ENCODE data around the gene SPRR2G. TPM values are rescaled to one million over a fixed set of nuclear protein-coding genes. Genes with fewer than 3 reads are reported as not detected.
"Not testable (repeated sequence)": the region's sequence is repeated elsewhere in the genome, so short reads cannot be mapped to it uniquely, and the experiment has no call there.

The SPRR2G gene
- not detected for total RNA-seq

GRCh38 chr1:153150846-153151245 lies at the start of gene SPRR2G:
TSS of gene SPRR2G (minus strand) at chr1:153150890. CDS start at chr1:153150110, 780 bp downstream.
- Histone ChIP-seq H3K4me3 (ENCODE audit: low read length) (no peak within 1 kb of the TSS), H3K9me3 (ENCODE audit: low read depth, low read length) (no peaks in the 10 kb centered on the region), H3K27me3 (ENCODE audit: insufficient read depth, low read length) (peaks cover 19% of the 10 kb centered on the region), H3K4me1 (ENCODE audit: insufficient read depth, low read length) (no peaks in the 10 kb centered on the region)

GRCh38 chr1:153195216-153195615 lies 44.5 kb upstream of the SPRR2G start:
- no peaks in the 10 kb centered on the region for H3K9me3 ChIP-seq (ENCODE audit: low read depth, low read length)
- H3K4me3 ChIP-seq (ENCODE audit: low read length), result no peak overlapping the region
- peaks cover 5% of the 10 kb centered on the region for H3K27me3 ChIP-seq (ENCODE audit: insufficient read depth, low read length)
- H3K4me1 ChIP-seq (ENCODE audit: insufficient read depth, low read length), result no peaks in the 10 kb centered on the region

GRCh38 chr1:153194331-153195050 lies 43.8 kb upstream of the SPRR2G start:
- H3K27me3 ChIP-seq (ENCODE audit: insufficient read depth, low read length), result peaks cover 5% of the 10 kb centered on the region
- no peaks in the 10 kb centered on the region for H3K9me3 ChIP-seq (ENCODE audit: low read depth, low read length)
- no peak overlapping the region for H3K4me3 ChIP-seq (ENCODE audit: low read length)
- H3K4me1 ChIP-seq (ENCODE audit: insufficient read depth, low read length), result no peaks in the 10 kb centered on the region

- Histone ChIP-seq H3K4me3 (ENCODE audit: low read length) (no peak overlapping the region), H3K27me3 (ENCODE audit: insufficient read depth, low read length) (no peaks in the 10 kb centered on the region), H3K9me3 (ENCODE audit: low read depth, low read length) (no peaks in the 10 kb centered on the region)
These were observed 42.0 kb upstream of the SPRR2G start for GRCh38 chr1:153192697-153193096.

GRCh38 chr1:153190373-153190772 lies 39.7 kb upstream of the SPRR2G start:
- Histone ChIP-seq H3K27me3 (ENCODE audit: insufficient read depth, low read length) (no peaks in the 10 kb centered on the region), H3K9me3 (ENCODE audit: low read depth, low read length) (no peaks in the 10 kb centered on the region), H3K4me1 (ENCODE audit: insufficient read depth, low read length) (no peaks in the 10 kb centered on the region), H3K4me3 (ENCODE audit: low read length) (no peak overlapping the region)

More at GRCh38 chr1:153192697-153193096, 42.0 kb upstream of the SPRR2G start:
- no peaks in the 10 kb centered on the region for H3K4me1 ChIP-seq (ENCODE audit: insufficient read depth, low read length)

GRCh38 chr1:153188301-153188700 lies 37.6 kb upstream of the SPRR2G start:
- not testable (repeated sequence) for H3K27me3 ChIP-seq (ENCODE audit: insufficient read depth, low read length); H3K4me1 ChIP-seq (ENCODE audit: insufficient read depth, low read length); H3K9me3 ChIP-seq (ENCODE audit: low read depth, low read length); H3K4me3 ChIP-seq (ENCODE audit: low read length)

GRCh38 chr1:153180556-153180955 lies 29.9 kb upstream of the SPRR2G start:
- Histone ChIP-seq H3K4me3 (ENCODE audit: low read length) (no peak overlapping the region), H3K4me1 (ENCODE audit: insufficient read depth, low read length) (no peaks in the 10 kb centered on the region), H3K27me3 (ENCODE audit: insufficient read depth, low read length) (peaks cover 5% of the 10 kb centered on the region), H3K9me3 (ENCODE audit: low read depth, low read length) (no peaks in the 10 kb centered on the region)

- Histone ChIP-seq H3K9me3 (ENCODE audit: low read depth, low read length) (no peaks in the 10 kb centered on the region), H3K4me1 (ENCODE audit: insufficient read depth, low read length) (no peaks in the 10 kb centered on the region), H3K4me3 (ENCODE audit: low read length) (no peak overlapping the region), H3K27me3 (ENCODE audit: insufficient read depth, low read length) (peaks cover 5% of the 10 kb centered on the region)
These were observed 28.2 kb upstream of the SPRR2G start for GRCh38 chr1:153178922-153179321.

- Histone ChIP-seq H3K9me3 (ENCODE audit: low read depth, low read length) (no peaks in the 10 kb centered on the region), H3K27me3 (ENCODE audit: insufficient read depth, low read length) (peaks cover 6% of the 10 kb centered on the region), H3K4me1 (ENCODE audit: insufficient read depth, low read length) (no peaks in the 10 kb centered on the region), H3K4me3 (ENCODE audit: low read length) (no peak overlapping the region)
These were observed 23.9 kb upstream of the SPRR2G start for GRCh38 chr1:153174624-153175023.

- Histone ChIP-seq H3K9me3 (ENCODE audit: low read depth, low read length) (no peaks in the 10 kb centered on the region), H3K27me3 (ENCODE audit: insufficient read depth, low read length) (peaks cover 12% of the 10 kb centered on the region), H3K4me3 (ENCODE audit: low read length) (no peak overlapping the region), H3K4me1 (ENCODE audit: insufficient read depth, low read length) (no peaks in the 10 kb centered on the region)
These were observed 18.0 kb upstream of the SPRR2G start for GRCh38 chr1:153168686-153169085.

GRCh38 chr1:153155541-153155940 lies 4.9 kb upstream of the SPRR2G start:
- Histone ChIP-seq H3K27me3 (ENCODE audit: insufficient read depth, low read length) (peaks cover 10% of the 10 kb centered on the region), H3K9me3 (ENCODE audit: low read depth, low read length) (no peaks in the 10 kb centered on the region), H3K4me3 (ENCODE audit: low read length) (no peak overlapping the region), H3K4me1 (ENCODE audit: insufficient read depth, low read length) (no peaks in the 10 kb centered on the region)

GRCh38 chr1:153152481-153152880 lies 1.8 kb upstream of the SPRR2G start:
- Histone ChIP-seq H3K9me3 (ENCODE audit: low read depth, low read length) (no peaks in the 10 kb centered on the region), H3K27me3 (ENCODE audit: insufficient read depth, low read length) (peaks cover 10% of the 10 kb centered on the region), H3K4me3 (ENCODE audit: low read length) (no peak overlapping the region), H3K4me1 (ENCODE audit: insufficient read depth, low read length) (no peaks in the 10 kb centered on the region)

- H3K9me3 ChIP-seq (ENCODE audit: low read depth, low read length), result no peaks in the 10 kb centered on the region
- peaks cover 17% of the 10 kb centered on the region for H3K27me3 ChIP-seq (ENCODE audit: insufficient read depth, low read length)
- no peak overlapping the region for H3K4me3 ChIP-seq (ENCODE audit: low read length)
- H3K4me1 ChIP-seq (ENCODE audit: insufficient read depth, low read length), result no peaks in the 10 kb centered on the region
These were observed 9.3 kb downstream of the SPRR2G start for GRCh38 chr1:153141377-153141776.

GRCh38 chr1:153140484-153140883 lies 10.2 kb downstream of the SPRR2G start:
- H3K9me3 ChIP-seq (ENCODE audit: low read depth, low read length), result no peaks in the 10 kb centered on the region
- H3K4me3 ChIP-seq (ENCODE audit: low read length), result no peak overlapping the region
- H3K27me3 ChIP-seq (ENCODE audit: insufficient read depth, low read length), result peaks cover 21% of the 10 kb centered on the region
- H3K4me1 ChIP-seq (ENCODE audit: insufficient read depth, low read length), result no peaks in the 10 kb centered on the region

GRCh38 chr1:153133743-153134142 lies 16.9 kb downstream of the SPRR2G start:
- no peaks in the 10 kb centered on the region for H3K9me3 ChIP-seq (ENCODE audit: low read depth, low read length)
- H3K4me1 ChIP-seq (ENCODE audit: insufficient read depth, low read length), result no peaks in the 10 kb centered on the region
- no peak overlapping the region for H3K4me3 ChIP-seq (ENCODE audit: low read length)

GRCh38 chr1:153133267-153133666 lies 17.4 kb downstream of the SPRR2G start:
- no peak overlapping the region for H3K4me3 ChIP-seq (ENCODE audit: low read length)
- H3K4me1 ChIP-seq (ENCODE audit: insufficient read depth, low read length), result no peaks in the 10 kb centered on the region
- no peaks in the 10 kb centered on the region for H3K9me3 ChIP-seq (ENCODE audit: low read depth, low read length)
- peaks cover 28% of the 10 kb centered on the region for H3K27me3 ChIP-seq (ENCODE audit: insufficient read depth, low read length)

More at GRCh38 chr1:153133743-153134142, 16.9 kb downstream of the SPRR2G start:
- H3K27me3 ChIP-seq (ENCODE audit: insufficient read depth, low read length), result peaks cover 28% of the 10 kb centered on the region
